Common myeloid progenitor, CD34-positive (primary cell): ENCODE data around the gene CNKSR2.

Experiments
- CTCF ChIA-PET: fragments of 350-600 bp; sonication (Branson Sonifier 250); formaldehyde crosslinking; loops from one replicate; lab custom pipeline; 2021; ENCODE audit warnings: antibody characterized with exemption; lab: Charles Lee
- POLR2A ChIA-PET: fragments of 350-600 bp; sonication (Branson Sonifier 250); formaldehyde crosslinking; loops from one replicate; lab custom pipeline; 2021; ENCODE audit warnings: antibody characterized with exemption; lab: Charles Lee
- DNase-seq, 3 donors: peaks; one replicate each; pipeline versions ENCODE4 v3.0.0 to v3.0.0-alpha.2; 2013
- H3K27ac ChIP-seq, 2 experiments: 1 replicate in 1 of 2; 2 replicates in 1 of 2; pipeline ENCODE4 v1.7.0; 2013; ENCODE audit warnings: inconsistent platforms in 2 of 2, low read length in 2 of 2, mild to moderate bottlenecking in 2 of 2, low read depth in 1 of 2, moderate library complexity in 1 of 2; ENCODE audit not compliant: severe bottlenecking in 2 of 2, insufficient read depth in 1 of 2, poor library complexity in 1 of 2
- H3K27me3 ChIP-seq, 5 experiments: replicated peaks in 2 of 5; 1 replicate in 3 of 5; 2 replicates in 2 of 5; pipeline versions ENCODE4 v1.6.1 to v1.7.0; 2013; ENCODE audit warnings: low read length in 4 of 5, mild to moderate bottlenecking in 2 of 5, moderate library complexity in 2 of 5, inconsistent platforms in 1 of 5; ENCODE audit not compliant: insufficient read depth in 5 of 5, control insufficient read depth in 4 of 5
- H3K36me3 ChIP-seq, 4 experiments: 1 replicate in 2 of 4; 2 replicates in 2 of 4; pipeline versions ENCODE4 v1.6.1 to v1.7.0; 2013; ENCODE audit warnings: low read length in 3 of 4, control low read depth in 1 of 4, mild to moderate bottlenecking in 1 of 4; ENCODE audit not compliant: control insufficient read depth in 4 of 4, insufficient read depth in 4 of 4
- H3K4me1 ChIP-seq, 4 experiments: 1 replicate in 3 of 4; 2 replicates in 1 of 4; pipeline versions ENCODE4 v1.6.1 to v1.7.1; 2013; ENCODE audit warnings: low read length in 3 of 4, mild to moderate bottlenecking in 3 of 4, control low read depth in 1 of 4, inconsistent platforms in 1 of 4, moderate library complexity in 1 of 4; ENCODE audit not compliant: control insufficient read depth in 4 of 4, insufficient read depth in 4 of 4; ENCODE audit errors: control extremely low read depth in 1 of 4
- H3K4me3 ChIP-seq, 7 experiments: 1 replicate in 4 of 7; 2 replicates in 3 of 7; pipeline versions ENCODE4 v1.5.1 to v1.7.0; 2013; ENCODE audit warnings: mild to moderate bottlenecking in 7 of 7, low read length in 6 of 7, moderate library complexity in 6 of 7, inconsistent platforms in 2 of 7, low read depth in 2 of 7, control low read depth in 1 of 7; ENCODE audit not compliant: insufficient read depth in 4 of 7, control insufficient read depth in 1 of 7; ENCODE audit errors: extremely low read depth in 1 of 7
- H3K9me3 ChIP-seq, 5 experiments: 1 replicate in 4 of 5; 2 replicates in 1 of 5; pipeline versions ENCODE4 v1.6.1 to v1.7.1; 2013; ENCODE audit warnings: low read length in 4 of 5, mild to moderate bottlenecking in 2 of 5, inconsistent platforms in 1 of 5, low read depth in 1 of 5, moderate library complexity in 1 of 5; ENCODE audit not compliant: control insufficient read depth in 4 of 5, insufficient read depth in 2 of 5; ENCODE audit errors: control extremely low read depth in 1 of 5
- WGBS: methylation state at CpG from one replicate; pipeline ENCODE4 v1.1.5; 2013; ENCODE audit not compliant: insufficient coverage; 5-methylcytosine and 5-hydroxymethylcytosine counted together

Gene CNKSR2

GRCh38 chrX:21675931-21676330 is 301.7 kb downstream of the CNKSR2 start:
- 43% methylated on average over 2 of the region's 2 CpGs for WGBS
- CTCF ChIA-PET = no interaction called here
- H3K4me1 ChIP-seq = no peaks in the 10 kb centered on the region
- H3K27ac ChIP-seq = no peak overlapping the region
- H3K27me3 ChIP-seq = peaks cover 0 to 13% (median 0%) of the 10 kb centered on the region in 5 experiments
- no peak for DNase-seq
- H3K4me3 ChIP-seq = no peak overlapping the region
- H3K9me3 ChIP-seq = no peaks in the 10 kb centered on the region
- POLR2A ChIA-PET = no interaction called here
- no peaks in the 10 kb centered on the region for H3K36me3 ChIP-seq

- no peak for DNase-seq
Measured at GRCh38 chrX:21678048-21678612, 303.9 kb downstream of the CNKSR2 start.

GRCh38 chrX:21683941-21684340 is 309.7 kb downstream of the CNKSR2 start:
- no CpG with 5 or more reads among the region's 1 CpG for WGBS
- POLR2A ChIA-PET = no interaction called here
- no peak overlapping the region for H3K4me3 ChIP-seq
- CTCF ChIA-PET = no interaction called here
- peaks cover 0 to 2% (median 0%) of the 10 kb centered on the region in 5 experiments for H3K27me3 ChIP-seq
- no peaks in the 10 kb centered on the region for H3K4me1 ChIP-seq
- no peak for DNase-seq
- no peaks in the 10 kb centered on the region for H3K9me3 ChIP-seq
- H3K27ac ChIP-seq = no peak overlapping the region
- no peaks in the 10 kb centered on the region for H3K36me3 ChIP-seq

More at GRCh38 chrX:21678048-21678612, 303.9 kb downstream of the CNKSR2 start:
- Histone ChIP-seq H3K9me3 (no peaks in the 10 kb centered on the region), H3K4me3 (no peak overlapping the region), H3K36me3 (no peaks in the 10 kb centered on the region), H3K27me3 (peaks cover 0 to 13% (median 0%) of the 10 kb centered on the region in 5 experiments), H3K4me1 (no peaks in the 10 kb centered on the region), H3K27ac (no peak overlapping the region)
- POLR2A ChIA-PET = no interaction called here
- 57% methylated on average over 3 of the region's 4 CpGs for WGBS
- CTCF ChIA-PET = no interaction called here

- 80% methylated on average over 3 of the region's 3 CpGs for WGBS
- POLR2A ChIA-PET = no interaction called here
- peaks cover 0 to 4% (median 0%) of the 10 kb centered on the region in 4 experiments for H3K4me1 ChIP-seq
- H3K9me3 ChIP-seq = no peaks in the 10 kb centered on the region
- no peak overlapping the region for H3K4me3 ChIP-seq
- H3K27me3 ChIP-seq = no peaks in the 10 kb centered on the region
- peak in 1 of 3 donors; percentile 5 for DNase-seq
- CTCF ChIA-PET = no interaction called here
- no peaks in the 10 kb centered on the region for H3K36me3 ChIP-seq
- H3K27ac ChIP-seq = no peak overlapping the region
Measured at GRCh38 chrX:21691512-21692018, 317.3 kb downstream of the CNKSR2 start.

GRCh38 chrX:21698272-21698671 is 324.1 kb downstream of the CNKSR2 start:
- Histone ChIP-seq H3K9me3 (peaks cover 0 to 1% (median 0%) of the 10 kb centered on the region in 5 experiments), H3K27me3 (peaks cover 0 to 4% (median 0%) of the 10 kb centered on the region in 5 experiments), H3K36me3 (no peaks in the 10 kb centered on the region), H3K4me3 (no peak overlapping the region), H3K27ac (no peak overlapping the region), H3K4me1 (no peaks in the 10 kb centered on the region)
- DNase-seq = no peak
- POLR2A ChIA-PET = no interaction called here
- WGBS = 63% methylated on average over 2 of the region's 4 CpGs
- CTCF ChIA-PET = no interaction called here

- H3K27ac ChIP-seq = no peak overlapping the region
- 75% methylated on average over 3 of the region's 3 CpGs for WGBS
- H3K9me3 ChIP-seq = peaks cover 0 to 1% (median 0%) of the 10 kb centered on the region in 5 experiments
- H3K27me3 ChIP-seq = peaks cover 0 to 4% (median 0%) of the 10 kb centered on the region in 5 experiments
- ChIA-PET CTCF (no interaction called here), POLR2A (no interaction called here)
- DNase-seq = no peak
- H3K4me1 ChIP-seq = no peaks in the 10 kb centered on the region
- H3K4me3 ChIP-seq = no peak overlapping the region
- no peaks in the 10 kb centered on the region for H3K36me3 ChIP-seq
Measured at GRCh38 chrX:21699136-21699535, 324.9 kb downstream of the CNKSR2 start.

GRCh38 chrX:21700275-21700674 is 326.1 kb downstream of the CNKSR2 start:
- WGBS = 93% methylated on average over 2 of the region's 5 CpGs
- H3K4me1 ChIP-seq = no peaks in the 10 kb centered on the region
- POLR2A ChIA-PET = no interaction called here
- no peak overlapping the region for H3K27ac ChIP-seq
- H3K36me3 ChIP-seq = no peaks in the 10 kb centered on the region
- CTCF ChIA-PET = no interaction called here
- no peak for DNase-seq
- H3K27me3 ChIP-seq = peaks cover 0 to 4% (median 0%) of the 10 kb centered on the region in 5 experiments
- H3K9me3 ChIP-seq = peaks cover 0 to 1% (median 0%) of the 10 kb centered on the region in 5 experiments
- no peak overlapping the region for H3K4me3 ChIP-seq
